Uterus (tissue), 4 donors: ENCODE data around the gene LDLRAD4. TPM values are rescaled to one million over a fixed set of nuclear protein-coding genes. Genes with fewer than 3 reads are reported as not detected.
"Not testable (repeated sequence)": the region's sequence is repeated elsewhere in the genome, so short reads cannot be mapped to it uniquely, and the experiment has no call there.

Experiments used
- DNase-seq, 2 donors: peaks; one replicate each; pipeline ENCODE4 v3.0.0-alpha.2; 2019 to 2020
- H3K27ac ChIP-seq, 2 donors: fragments of 200-600 bp; sonication (generic); 1 replicate in 1 of 2; 2 replicates in 1 of 2; pipeline ENCODE4 v1.5.1; 2016 to 2018
- H3K27me3 ChIP-seq, 2 donors: fragments of 200-600 bp; sonication (generic); one replicate each; pipeline ENCODE4 v1.5.1; 2018 to 2019; ENCODE audit warnings: control low read depth in 1 of 2
- H3K36me3 ChIP-seq, 2 donors: fragments of 200-600 bp; sonication (generic); one replicate each; pipeline ENCODE4 v1.5.1; 2019; ENCODE audit warnings: control low read depth in 1 of 2
- H3K4me1 ChIP-seq, 2 donors: fragments of 200-600 bp; sonication (generic); one replicate each; pipeline ENCODE4 v1.5.1; 2018 to 2019; ENCODE audit warnings: control low read depth in 1 of 2
- H3K4me3 ChIP-seq, 2 donors: fragments of 200-600 bp; sonication (generic); 1 replicate in 1 of 2; 2 replicates in 1 of 2; pipeline ENCODE4 v1.5.1; 2018 to 2019; ENCODE audit warnings: mild to moderate bottlenecking in 1 of 2
- H3K9me3 ChIP-seq, 2 donors: fragments of 200-600 bp; sonication (generic); one replicate each; pipeline ENCODE4 v1.5.1; 2019; ENCODE audit warnings: control low read depth in 1 of 2
- CTCF ChIP-seq, 4 experiments: fragments of 200-600 bp in 2 of 4; fragments of 450-650 bp in 2 of 4; sonication (generic) in 2 of 4; IDR thresholded peaks; one replicate each; pipeline ENCODE4 v1.5.1; 2016 to 2019; ENCODE audit warnings: antibody characterized with exemption in 4 of 4, mild to moderate bottlenecking in 2 of 4, moderate library complexity in 1 of 4
- POLR2A ChIP-seq, 2 donors: fragments of 450-650 bp; IDR thresholded peaks; one replicate each; pipeline ENCODE4 v1.6.1; 2016; ENCODE audit warnings: antibody characterized with exemption in 2 of 2, mild to moderate bottlenecking in 1 of 2, moderate library complexity in 1 of 2
- intact Hi-C: fragments of 100-400 bp; cut with DNase I; formaldehyde crosslinking; loops from one replicate; pipeline ENCODE4 v1.15.1; 2023; ENCODE audit warnings: low total_unique reads
- total RNA-seq, 4 donors: library from RNA; depleted of rRNA in 3 of 4; stranded (reverse); fragments of >200 nt in 3 of 4; gene quantifications; one replicate each; pipeline versions ENCODE4 v1.1.0 to v1.2.4, GENCODE V29; 2014 to 2023
- donor health status: DM: yes; HTN: yes; CAD: no.

The LDLRAD4 gene
- total RNA-seq, 4 donors from 2014 or later, result 23.8 to 82.2 (median 39.3) TPM

- Histone ChIP-seq H3K4me3 (no peak overlapping the region), H3K36me3 (no peaks in the 10 kb centered on the region), H3K27me3 (no peaks in the 10 kb centered on the region), H3K27ac (no peak overlapping the region), H3K4me1 (no peaks in the 10 kb centered on the region), H3K9me3 (no peaks in the 10 kb centered on the region)
- intact Hi-C loops, result no loop called here
- DNase-seq, result no peak
- TF ChIP-seq CTCF (IDR thresholded peaks at IDR 0.05) (no peak), POLR2A (IDR thresholded peaks at IDR 0.05) (no peak)
Measured at GRCh38 chr18:13335903-13336302, 117.3 kb downstream of the LDLRAD4 start.

GRCh38 chr18:13336841-13337240, 118.3 kb downstream of the LDLRAD4 start:
- Histone ChIP-seq H3K27ac (no peak overlapping the region), H3K4me1 (no peaks in the 10 kb centered on the region), H3K4me3 (no peak overlapping the region), H3K36me3 (no peaks in the 10 kb centered on the region), H3K9me3 (peaks cover 0 to 4% of the 10 kb centered on the region in 2 donors), H3K27me3 (no peaks in the 10 kb centered on the region)
- TF ChIP-seq CTCF (IDR thresholded peaks at IDR 0.05), result no peak
- no peak for TF ChIP-seq POLR2A (IDR thresholded peaks at IDR 0.05)
- intact Hi-C loops, result no loop called here
- no peak for DNase-seq

GRCh38 chr18:13337369-13337768, 118.8 kb downstream of the LDLRAD4 start:
- intact Hi-C loops, result no loop called here
- no peak for TF ChIP-seq CTCF (IDR thresholded peaks at IDR 0.05)
- no peak for TF ChIP-seq POLR2A (IDR thresholded peaks at IDR 0.05)
- no peak for DNase-seq
- Histone ChIP-seq H3K27me3 (no peaks in the 10 kb centered on the region), H3K27ac (no peak overlapping the region), H3K4me1 (no peaks in the 10 kb centered on the region), H3K36me3 (no peaks in the 10 kb centered on the region), H3K9me3 (peaks cover 0 to 4% of the 10 kb centered on the region in 2 donors), H3K4me3 (no peak overlapping the region)

GRCh38 chr18:13338318-13338717, 119.8 kb downstream of the LDLRAD4 start:
- TF ChIP-seq POLR2A (IDR thresholded peaks at IDR 0.05), result no peak
- no peak for TF ChIP-seq CTCF (IDR thresholded peaks at IDR 0.05)
- Histone ChIP-seq H3K9me3 (peaks cover 0 to 4% of the 10 kb centered on the region in 2 donors), H3K36me3 (no peaks in the 10 kb centered on the region), H3K4me3 (no peak overlapping the region), H3K27me3 (no peaks in the 10 kb centered on the region), H3K27ac (no peak overlapping the region), H3K4me1 (no peaks in the 10 kb centered on the region)
- no peak for DNase-seq
- intact Hi-C loops, result no loop called here

- Histone ChIP-seq H3K4me1 (no peaks in the 10 kb centered on the region), H3K9me3 (peaks cover 0 to 4% of the 10 kb centered on the region in 2 donors), H3K27me3 (no peaks in the 10 kb centered on the region), H3K27ac (no peak overlapping the region), H3K4me3 (no peak overlapping the region), H3K36me3 (no peaks in the 10 kb centered on the region)
- DNase-seq, result no peak
- intact Hi-C loops, result no loop called here
- TF ChIP-seq POLR2A (IDR thresholded peaks at IDR 0.05), result no peak
- no peak for TF ChIP-seq CTCF (IDR thresholded peaks at IDR 0.05)
Measured at GRCh38 chr18:13339653-13340052, 121.1 kb downstream of the LDLRAD4 start.

GRCh38 chr18:13346449-13346848, 127.9 kb downstream of the LDLRAD4 start:
- H3K4me1 ChIP-seq, H3K9me3 ChIP-seq, DNase-seq, H3K27ac ChIP-seq, intact Hi-C loops, H3K27me3 ChIP-seq, H3K4me3 ChIP-seq, H3K36me3 ChIP-seq: not testable (repeated sequence)
